ENCODE data around the gene DHRS7C. TPM values are rescaled to one million over a fixed set of nuclear protein-coding genes. Genes with fewer than 3 reads are reported as not detected.

DHRS7C gene
- total and polyA plus RNA-seq, 2 donors (not counting 3 experiments of a cell fraction or from before 2014, with no cell fraction given) = not detected

GRCh38 chr17:9809409-9809808 lies 18.0 kb upstream of the DHRS7C start:
- Histone ChIP-seq H2AFZ (ENCODE audit: low read depth, low read length) (no peak overlapping the region), H4K20me1 (replicated peaks; ENCODE audit: control insufficient read depth, extremely low read depth, insufficient read depth, low read length) (no peaks in the 10 kb centered on the region), H3K79me2 (ENCODE audit: control insufficient read depth, insufficient read depth, low read length) (no peaks in the 10 kb centered on the region), H3K36me3 (ENCODE audit: control insufficient read depth in 2 of 2, extremely low read depth in 1 of 2, insufficient read depth in 2 of 2, low read length in 2 of 2) (no peaks in the 10 kb centered on the region), H3K9me3 (replicated peaks; ENCODE audit: control insufficient read depth, insufficient read depth, low read length) (peaks cover 8% of the 10 kb centered on the region), H3K4me1 (ENCODE audit: control insufficient read depth, extremely low read depth, insufficient read depth, low read length) (no peaks in the 10 kb centered on the region), H3K9ac (replicated peaks; ENCODE audit: extremely low read depth, insufficient read depth, low read length) (no peak overlapping the region), H3K9me1 (replicated peaks; ENCODE audit: control insufficient read depth, extremely low read depth, insufficient read depth, low read length) (no peaks in the 10 kb centered on the region), H3K27ac (ENCODE audit: insufficient read depth, low read depth, low read length) (no peak overlapping the region), H3K4me2 (ENCODE audit: insufficient read depth, low read length) (no peak overlapping the region), H3K27me3 (ENCODE audit: control insufficient read depth in 2 of 2, insufficient read depth in 2 of 2, low read length in 2 of 2) (no peaks in the 10 kb centered on the region), H3K4me3 (replicated peaks in 1 of 3; ENCODE audit: insufficient read depth in 1 of 3, low read depth in 1 of 3, low read length in 3 of 3) (no peak overlapping the region)
- no peak for DNase-seq (ENCODE audit: low read depth, low spot score)
- dilution Hi-C loops (cut with MboI; ENCODE audit: extremely low pct_ligation_motif_present, low sequenced_read_pairs) = no loop called here
- ChIA-PET POLR2A (no interaction called here), CTCF (no interaction called here)
- intact Hi-C loops (cut with micrococcal nuclease) = no loop called here
- TF ChIP-seq CTCF (IDR thresholded peaks at IDR 0.05; ENCODE audit: extremely low read depth in 1 of 2, insufficient read depth in 1 of 2, low read depth in 1 of 2, low read length in 2 of 2) (no peak), GATA2 (IDR thresholded peaks at IDR 0.05; ENCODE audit: insufficient read depth, insufficient read length, low read depth, low read length) (no peak), FOS (IDR thresholded peaks at IDR 0.05; ENCODE audit: borderline replicate concordance, insufficient read depth, low read length) (no peak), POLR2A (IDR thresholded peaks at IDR 0.05; ENCODE audit: low read depth, low read length) (no peak), MYC (IDR thresholded peaks at IDR 0.05; ENCODE audit: low read depth, low read length) (no peak), EZH2 (IDR thresholded peaks at IDR 0.05; ENCODE audit: borderline replicate concordance, low read depth, low read length, severe bottlenecking) (no peak), MAX (IDR thresholded peaks at IDR 0.05; ENCODE audit: insufficient read depth, insufficient read length) (no peak), JUN (IDR thresholded peaks at IDR 0.05; ENCODE audit: borderline replicate concordance, insufficient read depth, insufficient read length, low read depth) (no peak), POLR2AphosphoS5 (IDR thresholded peaks at IDR 0.05; ENCODE audit: insufficient read depth, low read depth, low read length) (no peak)
- no peak for FAIRE-seq
- no TSS peak for BruUV-seq (replicated peaks)

Measured in endothelial cell of umbilical vein (primary cell).